NCI-H1105 (cell line): ENCODE data around the gene FUOM.

ENCODE experiments used
- DNase-seq: peaks from one replicate; lab custom pipeline; 2025; lab: John Stamatoyannopoulos, UW

The FUOM gene

DNA sequence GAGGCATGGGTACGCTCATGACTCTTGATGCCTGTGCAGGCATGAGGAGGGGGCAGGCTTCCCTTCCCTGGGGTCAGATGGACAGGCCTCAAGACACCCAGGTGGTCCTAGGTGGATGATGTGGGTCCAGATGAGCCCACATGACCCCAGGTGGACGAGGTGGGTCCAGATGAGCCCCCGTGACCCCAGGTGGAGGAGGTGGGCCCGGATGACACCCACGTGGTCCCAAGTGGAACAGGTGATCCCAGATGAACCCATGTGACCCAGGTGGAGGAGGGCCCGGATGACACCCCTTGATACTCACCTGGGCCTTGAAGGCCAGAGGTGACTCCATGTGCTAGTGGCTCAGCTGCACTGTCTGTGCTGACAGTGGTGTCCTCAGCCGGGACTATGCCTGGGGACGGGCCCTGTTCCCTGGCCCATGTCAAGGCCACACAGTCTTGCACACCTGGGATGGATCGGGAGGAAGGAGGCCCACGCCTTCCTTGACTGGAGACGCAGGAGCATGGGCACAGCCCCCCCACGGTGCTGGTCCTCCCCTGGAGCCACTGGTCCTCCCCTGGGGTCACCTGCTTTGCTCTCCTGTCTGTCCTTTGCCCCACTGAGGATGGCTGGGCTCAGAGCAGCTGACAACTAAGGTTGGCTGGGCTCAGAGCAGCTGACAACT lies 7.4 kb downstream of the FUOM start:
- no peak for DNase-seq

DNA sequence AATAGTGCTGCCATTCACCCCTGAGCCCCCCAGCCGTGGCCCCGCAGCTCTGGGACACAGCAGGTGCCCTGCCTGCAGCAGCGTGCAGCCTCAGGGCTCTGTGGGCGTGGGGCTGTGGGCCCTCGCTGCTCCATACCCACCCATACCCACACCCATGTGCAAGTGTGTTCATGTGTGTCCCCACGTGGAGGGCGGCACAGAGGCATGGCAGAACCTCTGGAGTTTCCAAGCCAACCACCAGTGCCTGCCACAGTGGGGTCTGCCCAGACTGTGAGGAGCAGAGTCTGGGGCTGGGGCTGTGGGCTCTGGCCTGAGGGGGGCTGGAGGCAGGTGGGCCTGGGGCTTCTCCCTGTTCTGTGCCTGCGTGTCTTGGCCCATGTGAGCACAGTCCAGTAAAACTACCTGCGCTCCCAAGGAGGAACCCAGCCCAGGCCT lies 8.2 kb downstream of the FUOM start:
- DNase-seq: no peak

DNA sequence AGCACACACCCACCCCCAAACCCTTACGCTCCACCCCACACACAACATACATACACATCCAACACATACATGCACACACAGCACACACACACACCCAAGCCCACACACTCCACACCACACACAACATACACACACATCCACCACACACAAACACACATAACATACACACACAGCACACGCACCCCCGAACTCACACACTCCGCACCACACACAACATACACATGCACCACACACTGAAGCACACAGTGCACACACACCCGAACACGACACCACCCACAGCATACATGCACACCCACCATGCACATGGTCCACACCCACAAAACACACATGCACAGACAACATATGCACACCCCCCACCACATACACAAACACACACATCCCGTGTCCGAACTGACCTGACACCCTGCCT lies 8.7 kb downstream of the FUOM start:
- DNase-seq: no peak

DNA sequence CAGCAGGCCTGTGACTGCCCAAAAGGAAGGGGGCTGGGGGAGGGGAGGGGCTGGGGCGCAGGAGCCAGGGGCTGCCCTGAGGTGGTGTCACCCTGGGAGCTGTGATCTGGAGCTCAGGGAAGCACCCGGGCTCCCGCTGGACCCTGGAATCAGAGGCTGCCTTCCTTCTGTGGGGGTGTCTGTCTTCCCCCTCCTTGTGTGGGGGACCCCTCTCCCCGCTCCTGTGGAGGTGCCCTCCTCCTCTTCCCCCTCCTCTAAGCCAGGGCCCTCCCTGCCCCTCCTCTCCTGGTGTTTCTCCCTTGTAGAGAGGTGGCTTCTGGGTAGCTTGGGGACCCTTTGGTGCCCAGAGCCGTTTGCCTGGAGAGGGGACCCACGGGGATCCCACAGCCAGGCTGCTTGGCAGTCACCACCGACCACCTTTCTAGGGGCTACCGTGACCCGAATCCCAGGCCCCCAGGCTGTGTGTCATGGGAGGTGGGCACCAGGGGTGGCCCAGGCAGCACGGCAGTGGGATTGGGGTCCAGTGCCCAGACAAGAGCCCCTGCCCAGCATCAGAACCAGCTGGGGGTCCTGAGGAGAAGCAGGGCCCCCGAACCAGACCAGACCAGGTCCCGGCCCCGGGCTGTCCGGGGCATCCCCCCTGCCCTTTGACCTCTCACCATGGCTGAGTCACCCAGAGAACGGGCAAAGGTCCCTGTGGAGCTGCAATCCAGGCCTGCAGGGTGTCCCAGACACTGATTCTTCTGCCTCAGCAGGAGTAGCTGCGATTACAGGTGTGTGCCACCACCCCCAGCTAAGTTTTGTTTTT lies 9.9 kb downstream of the FUOM start:
- DNase-seq: no peak

DNA sequence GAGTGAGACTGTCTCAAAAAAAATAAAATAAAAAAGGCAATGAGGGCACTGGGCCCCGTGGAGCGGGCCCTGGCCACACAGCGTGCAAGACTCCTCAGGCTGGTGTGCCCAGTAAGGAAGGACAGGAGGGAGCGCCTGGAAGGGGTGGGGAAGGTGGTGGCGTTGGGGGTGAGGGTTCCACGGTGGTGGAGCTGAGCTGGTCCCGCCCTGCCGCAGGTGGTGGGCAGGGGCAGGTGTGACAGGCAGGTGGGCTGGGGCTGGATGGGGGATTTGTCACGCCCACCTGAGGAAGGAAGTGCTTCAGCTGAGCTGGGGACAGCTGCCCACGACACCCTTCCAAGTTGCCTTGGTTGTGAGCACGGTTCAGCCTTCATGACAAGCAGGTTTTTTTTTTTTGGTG lies 11.4 kb downstream of the FUOM start:
- no peak for DNase-seq

DNA sequence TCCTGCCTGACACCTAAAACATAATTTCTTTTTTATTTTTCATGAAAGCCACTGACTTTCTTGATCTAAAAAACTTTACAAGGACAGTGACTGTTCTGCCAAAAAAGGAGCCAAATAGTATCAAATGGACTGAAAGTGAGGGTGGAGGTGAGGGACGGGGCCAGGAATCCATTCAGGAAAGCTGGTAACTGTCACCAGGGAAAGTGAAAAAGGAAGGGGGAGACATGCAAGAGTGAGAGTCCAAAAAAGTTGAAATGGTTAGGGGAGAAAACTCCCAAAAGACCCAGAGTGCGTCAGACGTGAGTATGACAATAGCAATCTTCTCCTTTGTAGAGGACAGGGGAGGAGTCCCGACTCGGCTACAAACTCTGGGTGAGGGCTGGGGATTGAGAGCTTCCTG lies 13.6 kb downstream of the FUOM start:
- no peak for DNase-seq

DNA sequence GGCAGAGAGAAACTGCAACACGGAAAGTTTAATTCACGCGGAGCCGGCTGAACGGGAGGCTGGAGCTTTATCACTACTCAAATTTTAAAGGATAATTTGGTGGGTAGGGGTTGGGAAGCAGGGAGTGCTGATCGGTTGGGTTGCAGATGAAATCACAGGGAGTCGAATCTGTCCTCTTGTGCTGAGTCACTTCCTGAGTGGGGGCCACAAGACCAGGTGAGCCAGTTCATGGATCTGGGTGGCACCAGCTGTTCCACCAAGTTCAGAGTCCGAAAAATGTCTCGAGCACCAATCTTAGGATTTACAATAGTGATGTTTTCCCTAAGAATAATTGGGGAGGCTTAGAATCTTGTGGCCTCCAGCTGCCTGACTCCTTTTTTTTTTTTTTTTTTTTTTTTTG lies 14.3 kb downstream of the FUOM start:
- no peak for DNase-seq

DNA sequence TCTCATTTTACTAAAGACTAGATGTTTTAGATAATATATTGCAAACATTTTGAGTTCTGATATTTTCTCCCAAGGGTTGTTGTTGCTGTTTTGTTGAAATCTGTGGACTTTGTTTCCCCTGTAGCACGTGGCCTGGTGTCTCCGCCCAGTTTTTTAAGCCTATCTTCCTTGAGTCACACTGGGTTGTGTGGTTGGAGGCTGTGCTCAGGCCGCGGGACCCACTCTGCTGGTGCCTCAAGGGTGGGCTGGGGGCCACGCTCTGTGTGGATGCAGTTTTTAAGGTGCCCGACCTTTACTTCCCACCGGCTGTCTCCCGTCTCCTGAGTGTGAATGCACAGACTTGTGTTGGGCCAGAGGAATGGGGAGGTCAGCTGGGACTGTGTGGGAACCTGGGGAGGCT lies 14.9 kb downstream of the FUOM start:
- DNase-seq: no peak

DNA sequence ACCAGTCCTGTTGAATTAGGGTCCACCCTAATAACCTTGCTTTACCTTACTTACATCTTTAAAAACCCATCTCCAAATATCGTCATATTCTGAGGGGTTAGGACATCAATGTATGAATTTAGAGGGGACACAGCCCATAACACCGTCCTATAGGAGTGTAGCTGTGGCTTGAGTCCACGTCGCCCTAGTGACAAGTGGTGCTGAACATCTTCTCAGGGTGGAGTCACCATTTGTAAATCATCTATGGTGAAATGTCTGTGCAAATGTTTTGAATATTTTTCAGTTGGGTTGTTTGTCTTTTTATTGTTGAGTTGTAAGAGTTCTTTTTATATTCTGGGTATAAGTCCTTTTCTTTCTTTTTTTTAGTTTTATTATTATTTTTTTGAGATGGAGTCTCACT lies 15.8 kb downstream of the FUOM start:
- no peak for DNase-seq

DNA sequence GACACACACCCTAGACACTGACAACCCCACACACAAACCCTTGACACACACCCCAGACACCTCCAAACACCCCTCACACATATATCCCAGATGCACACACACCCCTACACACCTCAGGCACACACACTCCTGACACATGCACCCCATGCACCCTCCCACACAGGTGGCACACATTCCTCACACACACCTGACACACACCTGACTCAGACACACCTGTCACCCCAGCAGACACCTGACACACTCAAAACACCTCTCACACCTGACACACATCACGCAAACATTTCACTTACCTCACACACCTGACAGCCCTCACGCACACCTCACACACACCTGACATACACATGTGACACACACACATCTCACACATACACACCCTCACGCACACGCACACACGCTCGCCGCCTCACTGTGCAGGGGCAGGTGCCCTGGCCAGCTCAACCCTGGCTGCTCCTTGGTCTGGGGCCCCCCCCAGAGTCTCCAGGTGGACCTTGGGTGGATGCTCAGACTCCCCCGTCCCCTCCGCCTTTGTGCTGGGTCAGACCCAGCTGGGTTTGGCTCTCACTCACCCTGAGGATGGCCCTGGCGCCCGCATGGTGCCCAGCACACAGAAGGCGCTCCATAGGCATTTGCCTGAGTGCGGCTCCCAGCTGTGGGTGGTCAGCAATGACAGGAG lies 18.0 kb downstream of the FUOM start:
- DNase-seq: no peak

DNA sequence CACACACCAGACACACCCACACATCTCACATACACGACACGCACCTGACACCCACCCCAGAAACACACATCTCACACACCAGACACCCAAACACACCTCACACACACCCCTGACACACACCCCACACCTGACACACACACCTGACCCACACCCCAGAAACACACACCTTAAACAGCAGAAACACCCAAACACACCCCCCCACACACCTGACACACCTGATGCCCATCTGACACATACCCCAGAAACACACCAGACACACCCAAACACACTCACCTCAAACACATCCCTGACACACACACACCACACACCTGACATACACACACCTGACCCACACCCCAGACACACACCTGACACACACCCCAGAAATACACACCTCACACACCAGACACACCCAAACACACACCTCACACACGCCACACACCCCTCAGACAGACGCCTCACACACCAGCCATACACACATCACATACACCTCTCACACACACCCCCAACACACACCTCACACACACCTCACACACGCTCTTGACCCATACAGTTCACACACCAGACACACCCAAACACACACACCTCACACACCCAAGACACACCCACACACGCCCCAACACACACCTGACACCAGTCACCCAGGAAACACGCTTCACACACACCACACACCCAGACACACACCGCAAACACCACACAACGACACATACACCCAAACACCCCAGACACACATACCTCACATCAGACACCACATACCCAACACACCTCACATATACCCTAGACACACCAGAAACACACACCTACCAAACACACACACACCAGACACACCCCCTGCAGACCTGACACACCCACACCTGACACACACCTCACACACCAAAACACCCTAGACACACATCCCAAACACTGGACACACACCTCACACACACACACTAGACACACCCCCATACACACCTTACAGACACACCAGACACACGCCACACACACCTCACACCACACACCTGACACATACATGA lies 19.4 kb downstream of the FUOM start:
- no peak for DNase-seq

DNA sequence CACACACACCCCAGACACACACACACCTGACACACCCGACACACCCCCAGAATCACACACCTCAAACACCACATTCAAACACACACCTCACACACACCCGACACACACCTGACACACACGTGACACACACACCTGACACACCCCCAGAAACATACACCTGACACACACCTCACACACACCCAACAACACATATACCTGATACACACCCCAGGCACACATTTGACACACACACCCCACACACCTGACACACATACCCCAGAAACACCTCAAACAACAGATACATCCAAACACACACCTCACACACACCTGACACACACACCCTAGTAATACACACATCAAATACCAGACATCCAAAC lies 20.5 kb downstream of the FUOM start:
- DNase-seq: no peak

DNA sequence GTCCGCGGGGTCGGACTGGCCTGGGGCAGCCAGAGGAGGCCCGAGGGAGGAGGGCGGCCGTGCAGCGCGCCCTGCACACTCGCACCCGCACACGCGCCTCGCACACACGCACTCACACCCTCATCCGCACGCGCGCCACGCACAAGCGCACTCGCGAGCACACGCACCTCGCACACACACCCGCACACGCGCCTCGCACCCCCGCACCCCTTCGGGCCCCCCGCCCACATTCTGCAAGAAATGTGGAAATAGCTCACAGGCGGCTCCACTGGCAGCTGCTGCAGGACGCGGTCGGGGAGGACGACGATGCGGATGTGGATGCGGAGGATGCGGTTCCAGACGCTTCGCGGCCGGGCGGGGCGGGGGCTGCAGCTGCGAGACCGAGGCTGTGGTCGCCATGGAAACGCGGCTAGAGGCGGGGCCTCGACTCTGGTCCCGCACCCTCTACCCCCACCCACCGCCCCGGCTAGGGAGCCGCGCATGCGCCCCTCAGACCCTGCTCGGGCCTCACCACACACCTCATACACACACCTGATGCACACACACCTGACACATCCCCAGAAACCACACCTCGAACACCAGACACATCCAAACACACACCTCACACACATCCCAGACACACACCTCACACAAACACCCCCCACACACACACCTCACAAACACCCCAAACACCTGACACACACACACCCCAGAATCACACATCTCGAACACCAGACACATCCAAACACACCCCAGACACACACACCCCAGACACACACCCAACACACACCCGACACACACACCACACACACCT lies 21.0 kb downstream of the FUOM start, which contains the start of gene CALY:
Gene CALY, minus strand, starts transcription at position 320 of the 793 bp plus-strand sequence. CDS start 7,907 bp downstream, outside the sequence.
- DNase-seq: no peak

DNA sequence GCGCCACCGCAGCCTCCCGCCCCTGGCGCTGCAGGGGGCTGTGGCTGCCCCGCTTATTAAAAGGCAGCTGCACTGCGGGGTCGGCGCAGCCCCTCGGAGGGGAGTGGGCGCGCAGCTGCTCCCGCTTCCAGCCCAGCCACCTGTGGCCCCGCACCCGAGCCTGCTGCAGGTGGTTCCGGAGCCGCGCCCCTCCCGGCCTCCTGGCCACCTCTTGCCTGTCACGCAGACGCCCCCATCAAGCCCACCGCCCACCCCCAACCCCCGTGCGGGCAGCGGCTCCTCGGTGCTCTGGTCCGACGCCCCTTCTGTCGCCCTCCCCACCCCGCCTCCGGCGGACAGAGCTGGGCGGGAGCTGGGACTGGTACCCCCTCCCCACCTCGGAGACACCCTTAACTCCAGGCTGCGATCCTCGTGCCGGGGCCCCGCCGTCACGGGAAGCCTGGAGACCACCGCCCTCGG lies 21.7 kb downstream of the FUOM start:
- no peak for DNase-seq

DNA sequence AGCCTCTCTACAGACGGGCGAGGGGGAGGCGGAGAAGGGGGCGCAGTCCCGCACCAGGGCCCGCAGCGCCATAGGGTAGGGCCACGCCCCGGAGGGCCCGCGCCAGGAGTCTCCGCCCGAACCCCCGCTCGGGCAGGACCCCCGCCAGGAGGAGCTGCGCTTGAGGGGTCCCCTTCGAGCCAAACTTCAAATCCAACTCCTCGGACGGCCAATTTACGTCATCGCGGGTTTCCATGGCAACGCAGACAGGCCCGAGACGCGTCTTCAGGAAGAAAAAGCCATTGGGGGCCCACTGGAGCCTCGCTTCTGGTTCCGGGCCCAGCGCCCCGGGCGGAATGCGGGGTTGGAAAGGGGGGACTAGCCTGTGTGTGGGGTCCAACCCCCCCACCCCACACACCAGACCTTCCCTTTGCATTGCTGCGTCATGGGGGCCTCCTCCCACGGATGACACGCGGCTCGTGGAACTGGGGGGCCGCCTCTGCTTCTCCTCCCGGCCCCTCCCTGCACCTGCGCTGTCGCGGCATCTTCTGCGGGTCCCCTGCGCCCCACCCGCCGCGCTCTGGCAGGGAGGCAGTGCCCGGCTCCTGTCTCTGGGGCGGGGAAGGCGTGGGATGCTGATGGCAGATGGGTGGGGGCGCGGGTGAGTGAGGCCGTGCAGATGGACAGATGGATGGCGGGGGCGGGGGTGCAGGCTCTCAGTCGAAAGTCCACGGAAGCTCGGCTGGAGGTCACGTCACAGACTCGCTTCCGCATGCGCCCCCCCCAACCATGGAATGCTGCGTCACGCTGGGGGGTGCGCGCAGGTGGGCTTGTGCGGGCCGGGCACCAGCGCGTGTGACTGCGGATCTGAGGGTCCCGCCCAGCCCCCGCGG lies 22.3 kb downstream of the FUOM start:
- DNase-seq: no peak

DNA sequence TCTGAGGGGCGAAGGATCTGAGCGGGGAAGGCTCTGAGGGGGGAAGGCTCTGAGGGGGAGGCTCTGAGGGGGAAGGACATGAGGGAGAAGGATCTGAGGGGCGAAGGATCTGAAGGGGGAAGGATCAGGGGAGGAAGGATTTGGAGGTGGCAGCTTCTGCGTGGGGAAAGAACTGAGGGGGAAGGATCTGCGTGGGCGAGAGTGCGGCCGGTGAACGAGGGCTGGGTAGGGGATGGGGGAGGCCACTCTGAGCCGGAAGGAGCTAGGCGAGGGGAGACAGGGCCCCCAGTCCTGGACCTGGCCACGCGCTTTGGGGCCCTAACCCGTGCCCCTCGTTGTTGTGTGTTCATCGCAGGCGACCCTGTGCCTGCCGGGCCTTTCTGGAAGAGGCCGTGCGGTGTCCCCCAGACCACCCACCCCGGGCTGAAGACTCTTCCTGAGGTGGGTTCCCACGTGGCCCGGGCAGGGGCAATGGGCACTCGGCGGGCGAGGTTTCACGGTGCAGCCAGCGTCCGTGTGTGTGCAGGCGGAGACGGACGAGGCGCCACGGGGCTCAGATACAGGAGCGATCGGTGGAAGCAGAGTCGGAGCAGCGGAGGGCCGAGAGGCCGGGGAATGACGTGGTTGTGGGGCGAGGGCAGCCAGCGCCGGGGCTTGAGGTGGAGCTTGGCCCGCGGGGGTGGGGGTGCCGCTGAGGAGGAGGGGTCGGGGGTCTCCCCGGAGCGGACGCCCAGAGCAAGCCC lies 23.1 kb downstream of the FUOM start:
- no peak for DNase-seq

DNA sequence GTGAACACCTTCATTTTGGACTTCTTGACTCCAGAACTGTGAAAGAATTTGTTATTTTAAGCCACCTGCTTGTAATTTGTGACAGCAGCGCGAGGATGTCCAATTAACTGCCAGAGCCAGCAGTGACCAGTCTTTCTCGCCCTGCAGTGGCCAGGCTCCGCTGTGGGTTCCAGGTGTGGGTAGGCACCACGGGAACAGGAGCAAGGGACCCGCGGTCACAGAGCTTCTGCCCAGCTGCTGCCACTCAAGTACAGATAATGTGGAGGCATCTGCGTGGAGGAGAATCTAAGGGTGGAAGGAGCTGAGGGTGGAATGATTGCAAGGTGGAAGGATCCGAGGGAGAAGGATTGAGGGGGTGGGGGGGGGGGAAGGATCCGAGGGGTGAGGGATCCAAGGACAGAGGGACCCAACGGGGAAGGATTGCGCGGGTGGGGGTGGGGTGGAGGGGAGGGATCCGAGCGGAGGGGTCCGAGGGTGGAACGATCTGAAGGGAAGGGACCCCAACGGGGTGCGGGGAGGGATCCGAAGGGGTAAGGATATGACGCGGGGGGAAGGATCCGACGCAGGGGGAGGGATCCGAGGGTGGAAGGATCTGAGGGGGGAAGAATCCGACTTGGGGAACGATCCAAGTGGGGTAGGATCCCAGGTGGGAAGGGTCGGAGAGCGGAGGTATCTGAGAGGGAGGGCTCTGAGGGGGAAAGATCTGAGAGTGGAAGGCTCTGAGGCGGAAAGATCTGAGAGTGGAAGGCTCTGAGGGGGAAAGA lies 24.7 kb downstream of the FUOM start:
- DNase-seq: no peak

DNA sequence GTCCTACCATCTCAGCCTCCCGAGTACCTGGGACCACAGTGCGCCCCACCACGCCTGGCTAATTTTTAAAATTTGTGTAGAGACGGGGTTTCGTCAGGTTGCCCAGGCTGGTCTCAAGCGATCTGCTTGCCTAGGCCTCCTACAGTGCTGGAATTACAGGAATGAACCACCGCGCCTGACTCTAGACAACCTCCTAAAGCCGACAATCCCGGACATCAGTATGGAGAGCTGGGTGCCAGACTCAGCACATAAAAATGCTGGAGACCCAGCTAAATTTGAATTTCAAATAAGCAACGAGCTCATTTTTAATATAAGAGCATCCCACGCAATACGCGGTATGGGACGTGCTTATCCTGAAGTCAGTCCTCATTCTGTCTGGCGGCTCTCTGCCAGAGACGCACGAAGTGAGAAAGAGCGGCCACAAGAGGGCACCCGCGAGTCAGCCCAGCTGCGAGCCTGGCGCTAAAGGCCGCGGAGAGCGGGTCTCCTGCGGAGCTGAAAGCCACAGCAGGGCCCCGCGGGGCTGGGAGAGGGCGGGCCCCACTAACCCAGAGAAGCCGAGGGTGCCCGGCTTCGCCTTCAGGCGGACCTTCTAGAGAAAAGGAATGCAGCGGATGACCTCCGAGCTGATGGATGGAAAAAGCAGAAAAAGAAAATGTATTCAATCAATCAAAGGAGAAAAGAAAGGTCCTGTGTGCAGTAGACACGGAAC lies 28.2 kb downstream of the FUOM start:
- peak; percentile 39 for DNase-seq
